Stimulated activated effector memory CD8-positive, alpha-beta T cell treated with anti-CD3 and anti-CD28 coated beads, Interleukin-12 subunit alpha, Interleukin-12 subunit beta, amount 100 ng/mL, for 72 hours (primary cell): ENCODE measurements around the gene TRMT1.
A peak's percentile ranks its signal among the peaks of the same experiment; 100 is the strongest.

Experiments used
- ATAC-seq: fragments of 150-1000 bp; cut with Tn5 transposase; 2 replicates; pipeline ENCODE4 v1.10.0; 2021
- DNase-seq, 2 donors: peaks; one replicate each; pipeline ENCODE4 v3.0.0; 2021 to 2022; ENCODE audit warnings: low spot score in 2 of 2
- H3K27ac Mint-ChIP-seq: one replicate; pipeline ENCODE4 v1.8.0; 2022; ENCODE audit warnings: mild to moderate bottlenecking, mixed read lengths
- H3K36me3 Mint-ChIP-seq: one replicate; pipeline ENCODE4 v1.8.0; 2022; ENCODE audit warnings: mild to moderate bottlenecking, mixed read lengths
- H3K4me1 Mint-ChIP-seq: one replicate; pipeline ENCODE4 v1.8.0; 2022; ENCODE audit warnings: mixed read lengths
- H3K4me3 Mint-ChIP-seq: one replicate; pipeline ENCODE4 v1.8.0; 2022; ENCODE audit warnings: mild to moderate bottlenecking, mixed read lengths
- H3K9me3 Mint-ChIP-seq: one replicate; pipeline ENCODE4 v1.8.0; 2022; ENCODE audit warnings: mixed read lengths

TRMT1 gene

DNA sequence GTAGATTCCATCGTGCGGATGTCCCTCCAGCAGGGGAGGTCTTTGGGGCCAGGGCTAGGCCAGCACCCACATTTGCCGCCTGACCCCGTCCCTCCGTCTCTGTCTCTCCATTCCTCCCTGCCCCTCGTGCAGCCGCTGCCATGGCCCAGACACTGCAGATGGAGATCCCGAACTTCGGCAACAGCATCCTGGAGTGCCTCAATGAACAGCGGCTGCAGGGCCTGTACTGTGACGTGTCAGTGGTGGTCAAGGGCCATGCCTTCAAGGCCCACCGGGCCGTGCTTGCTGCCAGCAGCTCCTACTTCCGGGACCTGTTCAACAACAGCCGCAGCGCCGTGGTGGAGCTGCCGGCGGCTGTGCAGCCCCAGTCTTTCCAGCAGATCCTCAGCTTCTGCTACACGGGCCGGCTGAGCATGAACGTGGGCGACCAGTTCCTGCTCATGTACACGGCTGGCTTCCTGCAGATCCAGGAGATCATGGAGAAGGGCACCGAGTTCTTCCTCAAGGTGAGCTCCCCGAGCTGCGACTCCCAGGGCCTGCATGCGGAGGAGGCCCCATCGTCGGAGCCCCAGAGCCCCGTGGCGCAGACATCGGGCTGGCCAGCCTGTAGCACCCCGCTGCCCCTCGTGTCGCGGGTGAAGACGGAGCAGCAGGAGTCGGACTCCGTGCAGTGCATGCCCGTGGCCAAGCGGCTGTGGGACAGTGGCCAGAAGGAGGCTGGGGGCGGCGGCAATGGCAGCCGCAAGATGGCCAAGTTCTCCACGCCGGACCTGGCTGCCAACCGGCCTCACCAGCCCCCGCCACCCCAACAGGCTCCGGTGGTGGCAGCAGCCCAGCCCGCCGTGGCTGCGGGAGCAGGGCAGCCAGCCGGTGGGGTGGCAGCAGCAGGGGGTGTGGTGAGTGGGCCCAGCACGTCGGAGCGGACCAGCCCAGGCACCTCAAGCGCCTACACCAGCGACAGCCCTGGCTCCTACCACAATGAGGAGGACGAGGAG is 18.8 kb upstream of the TRMT1 start:
- DNase-seq (no peak), ATAC-seq (no peak)
- peaks cover 31% of the 10 kb centered on the region for H3K4me1 Mint-ChIP-seq
- no peak overlapping the region for H3K4me3 Mint-ChIP-seq
- H3K36me3 Mint-ChIP-seq: peaks cover 90% of the 10 kb centered on the region
- H3K27ac Mint-ChIP-seq: no peak overlapping the region
- no peaks in the 10 kb centered on the region for H3K9me3 Mint-ChIP-seq

DNA sequence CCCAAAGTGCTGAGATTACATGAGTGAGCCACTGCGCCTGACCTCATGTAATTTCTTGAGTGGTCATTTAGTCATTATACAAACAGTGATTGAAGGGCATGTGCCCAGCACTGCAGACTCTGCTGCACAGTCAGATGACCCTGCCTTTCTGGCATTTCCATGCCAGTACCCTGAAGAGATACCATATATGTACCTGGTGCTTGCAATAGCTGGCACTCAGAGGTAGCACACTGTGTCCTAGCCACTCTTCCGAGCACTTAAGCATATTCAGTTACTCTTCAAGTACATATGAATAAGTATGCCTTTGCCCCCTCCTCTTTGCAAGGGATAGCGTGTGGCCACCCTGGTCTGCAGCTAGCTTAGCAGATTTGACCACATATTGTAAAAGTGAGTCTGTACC is 18.1 kb upstream of the TRMT1 start:
- no peak for DNase-seq
- Mint-ChIP-seq H3K4me1 (peaks cover 31% of the 10 kb centered on the region), H3K4me3 (no peak overlapping the region), H3K9me3 (no peaks in the 10 kb centered on the region), H3K36me3 (peaks cover 89% of the 10 kb centered on the region), H3K27ac (no peak overlapping the region)
- no peak for ATAC-seq

DNA sequence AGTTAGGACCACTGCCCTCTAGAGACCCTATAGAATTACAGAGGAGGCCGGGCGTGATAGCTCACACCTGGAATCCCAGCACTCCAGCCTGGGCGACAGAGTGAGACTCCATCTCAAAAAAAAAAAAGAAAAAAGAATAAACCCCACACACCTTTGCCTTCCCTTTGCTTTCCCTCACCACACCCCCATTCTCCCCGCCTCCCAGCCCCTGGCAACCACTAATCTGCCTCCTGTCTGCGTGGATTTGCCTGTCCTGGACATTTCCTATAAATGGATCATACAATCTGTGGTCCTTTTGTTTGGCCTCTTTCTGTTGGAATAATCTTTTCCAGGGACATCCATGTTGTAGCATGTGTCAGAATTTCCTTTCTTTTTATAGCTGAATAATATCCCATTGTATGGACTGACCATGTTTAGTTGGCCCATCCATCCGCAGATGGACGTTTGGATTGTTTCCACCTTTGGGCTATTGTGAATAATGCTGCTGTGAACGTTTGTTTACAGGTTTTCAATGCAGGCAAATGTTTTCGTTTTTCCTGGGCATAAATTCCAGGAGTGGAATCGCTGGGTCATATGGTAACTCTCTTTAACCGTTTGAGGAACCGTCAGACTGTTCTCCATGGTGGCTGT is 16.8 kb upstream of the TRMT1 start:
- Mint-ChIP-seq H3K27ac (peak overlapping the region; percentile 90), H3K9me3 (no peaks in the 10 kb centered on the region), H3K4me3 (peak overlapping the region; percentile 70), H3K36me3 (peaks cover 83% of the 10 kb centered on the region), H3K4me1 (peaks cover 41% of the 10 kb centered on the region)
- DNase-seq: no peak
- ATAC-seq: no peak

DNA sequence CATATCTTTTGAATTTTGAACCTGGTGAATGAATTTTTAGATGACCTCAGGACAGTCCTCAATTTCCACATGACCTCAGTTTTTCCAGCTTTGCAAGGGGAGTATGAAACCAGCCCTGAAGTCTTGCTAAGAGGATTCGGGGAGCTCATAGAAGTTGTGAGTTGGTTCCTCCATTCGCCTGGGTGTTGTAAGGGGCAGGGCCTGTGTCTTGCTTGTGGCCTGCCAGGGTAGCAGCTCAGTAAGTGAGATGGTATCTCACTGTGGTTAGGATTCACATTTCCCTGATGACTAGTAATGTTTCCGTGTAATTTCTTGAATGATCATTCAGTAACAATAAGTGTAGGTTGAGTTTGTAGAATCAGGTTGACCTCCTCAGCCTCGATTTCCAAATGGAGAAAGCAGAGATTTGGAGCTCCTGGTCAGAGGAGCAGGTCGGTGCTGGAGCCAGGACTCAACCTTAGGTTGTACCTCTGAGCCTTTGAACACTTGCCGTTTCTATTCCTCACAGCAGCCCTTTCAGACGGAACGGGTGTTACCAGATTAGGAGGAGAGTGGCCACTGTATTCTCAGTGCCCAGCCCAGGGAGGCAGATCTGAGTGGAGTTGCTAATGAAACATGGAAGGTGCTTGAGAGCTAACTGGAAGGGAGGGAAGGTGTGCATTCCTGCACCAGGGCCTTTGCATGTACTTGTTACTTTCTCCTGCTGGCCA is 16.1 kb upstream of the TRMT1 start:
- Mint-ChIP-seq H3K36me3 (peaks cover 83% of the 10 kb centered on the region), H3K27ac (peak overlapping the region; percentile 90), H3K4me1 (peaks cover 48% of the 10 kb centered on the region), H3K4me3 (peak overlapping the region; percentile 70), H3K9me3 (no peaks in the 10 kb centered on the region)
- peak; percentile 41 to 82 for DNase-seq
- peak; percentile 99 for ATAC-seq

DNA sequence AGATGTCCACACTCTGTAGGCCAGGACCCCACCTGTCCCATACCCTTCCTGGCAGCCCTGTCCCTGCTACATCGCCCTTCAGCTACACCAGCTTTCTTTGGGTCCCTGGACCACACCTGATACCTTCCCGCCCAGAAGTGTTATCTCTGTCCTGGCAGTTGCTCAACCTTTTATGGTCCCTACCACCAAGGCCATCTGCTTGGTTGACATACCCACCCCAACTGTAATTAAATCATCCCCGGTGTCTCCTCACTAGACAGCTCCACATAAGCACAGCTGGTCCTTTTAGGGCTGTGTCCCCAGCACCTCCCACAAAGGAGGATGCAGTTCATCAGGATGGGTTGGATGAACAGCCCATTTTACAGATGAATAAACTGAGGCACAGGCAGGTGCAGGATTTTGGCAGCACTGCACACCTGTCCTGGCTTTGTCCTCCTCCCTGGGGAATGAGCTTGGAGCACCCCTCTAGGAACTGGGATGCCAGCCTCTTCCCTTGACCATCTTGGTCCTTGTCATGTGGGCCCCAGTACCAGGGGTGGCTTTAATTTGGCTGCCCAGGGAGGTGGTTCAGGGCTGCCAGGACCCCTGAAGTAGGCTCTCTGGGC is 14.4 kb upstream of the TRMT1 start:
- Mint-ChIP-seq H3K4me1 (peaks cover 50% of the 10 kb centered on the region), H3K9me3 (no peaks in the 10 kb centered on the region), H3K27ac (peak overlapping the region; percentile 90), H3K36me3 (peaks cover 83% of the 10 kb centered on the region), H3K4me3 (peak overlapping the region; percentile 70)
- ATAC-seq (no peak), DNase-seq (no peak)

DNA sequence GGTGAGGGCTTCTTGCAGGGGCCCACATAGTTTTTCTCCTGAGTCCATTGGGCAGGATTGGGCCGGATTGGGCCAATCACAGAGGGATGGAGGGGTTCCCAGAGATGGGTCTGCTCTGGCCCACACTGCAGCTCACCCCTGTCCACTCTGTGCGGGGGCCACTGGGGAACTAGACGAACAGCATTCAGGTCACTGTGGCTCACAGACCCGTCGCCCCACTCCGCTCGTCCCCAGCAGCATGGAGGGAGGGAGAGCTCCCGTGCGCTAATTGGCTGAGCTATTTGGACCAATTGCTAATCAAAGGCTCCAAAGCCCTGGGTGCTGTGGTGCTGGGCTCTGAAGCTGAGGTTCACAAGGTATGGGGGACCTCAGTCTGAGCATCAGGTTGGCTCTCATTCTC is 12.8 kb upstream of the TRMT1 start:
- ATAC-seq (no peak), DNase-seq (no peak)
- Mint-ChIP-seq H3K27ac (peak overlapping the region; percentile 84), H3K4me3 (no peak overlapping the region), H3K9me3 (no peaks in the 10 kb centered on the region), H3K36me3 (peaks cover 87% of the 10 kb centered on the region), H3K4me1 (peaks cover 50% of the 10 kb centered on the region)

GRCh38 chr19:13128583-13128982 is 12.0 kb upstream of the TRMT1 start:
- DNase-seq (no peak), ATAC-seq (no peak)
- Mint-ChIP-seq H3K9me3 (no peaks in the 10 kb centered on the region), H3K4me3 (no peak overlapping the region), H3K4me1 (peaks cover 52% of the 10 kb centered on the region), H3K36me3 (peaks cover 87% of the 10 kb centered on the region), H3K27ac (peak overlapping the region; percentile 84)

DNA sequence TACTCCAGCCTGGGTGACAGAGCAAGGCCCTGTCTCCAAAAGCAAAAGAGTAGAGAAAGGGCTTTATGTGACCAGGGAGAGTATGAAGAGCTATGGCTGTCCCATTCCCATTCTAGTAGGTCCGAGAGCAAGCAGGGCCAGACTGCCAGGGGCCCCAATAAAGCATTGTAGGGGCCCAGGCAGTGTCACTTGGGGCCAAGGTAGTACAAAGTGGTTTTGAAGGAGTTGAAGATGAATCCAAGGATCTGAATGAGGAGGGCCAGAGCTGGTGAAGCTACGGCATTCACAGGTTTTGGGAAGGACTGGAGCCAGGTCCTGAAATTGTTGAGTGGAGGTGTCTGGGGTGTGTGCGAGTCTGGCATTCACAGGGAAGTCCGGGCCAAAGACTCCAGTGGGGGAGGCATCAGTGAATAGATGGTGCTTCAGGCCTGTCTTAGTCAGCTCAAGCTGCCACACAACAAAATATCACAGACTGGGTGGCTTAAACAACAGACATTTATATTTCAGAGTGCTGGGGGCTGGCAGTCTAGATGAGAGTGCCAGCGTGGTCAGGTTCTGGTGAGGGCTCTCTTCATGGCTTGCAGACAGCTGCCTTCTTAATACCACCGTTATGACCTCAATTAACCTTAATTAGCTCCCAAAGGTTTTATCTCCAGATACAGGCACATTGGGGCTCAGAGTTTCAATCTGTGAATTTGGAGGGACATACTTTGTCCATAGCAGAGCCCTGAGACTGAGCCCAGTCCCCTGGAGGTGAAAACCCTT is 11.5 kb upstream of the TRMT1 start:
- Mint-ChIP-seq H3K4me1 (peaks cover 52% of the 10 kb centered on the region), H3K9me3 (no peaks in the 10 kb centered on the region), H3K4me3 (no peak overlapping the region), H3K27ac (peak overlapping the region; percentile 84), H3K36me3 (peaks cover 87% of the 10 kb centered on the region)
- DNase-seq (no peak), ATAC-seq (no peak)

- no peak for DNase-seq
- no peak for ATAC-seq
- H3K4me3 Mint-ChIP-seq: no peak overlapping the region
- H3K27ac Mint-ChIP-seq: no peak overlapping the region
- peaks cover 87% of the 10 kb centered on the region for H3K36me3 Mint-ChIP-seq
- no peaks in the 10 kb centered on the region for H3K9me3 Mint-ChIP-seq
- H3K4me1 Mint-ChIP-seq: peaks cover 52% of the 10 kb centered on the region
Observed at GRCh38 chr19:13127051-13127450, 10.5 kb upstream of the TRMT1 start.

- Mint-ChIP-seq H3K9me3 (no peaks in the 10 kb centered on the region), H3K4me3 (peak overlapping the region; percentile 85), H3K27ac (peak overlapping the region; percentile 95), H3K4me1 (peaks cover 60% of the 10 kb centered on the region), H3K36me3 (peaks cover 82% of the 10 kb centered on the region)
- no peak for ATAC-seq
- no peak for DNase-seq
Observed at GRCh38 chr19:13122980-13123957, 6.7 kb upstream of the TRMT1 start.

- Mint-ChIP-seq H3K4me1 (peaks cover 52% of the 10 kb centered on the region), H3K9me3 (no peaks in the 10 kb centered on the region), H3K36me3 (peaks cover 73% of the 10 kb centered on the region), H3K4me3 (peak overlapping the region; percentile 85), H3K27ac (peak overlapping the region; percentile 95)
- DNase-seq (peak; percentile 25 to 70), ATAC-seq (peak; percentile 44)
Observed at GRCh38 chr19:13122275-13122878, 5.8 kb upstream of the TRMT1 start.

DNA sequence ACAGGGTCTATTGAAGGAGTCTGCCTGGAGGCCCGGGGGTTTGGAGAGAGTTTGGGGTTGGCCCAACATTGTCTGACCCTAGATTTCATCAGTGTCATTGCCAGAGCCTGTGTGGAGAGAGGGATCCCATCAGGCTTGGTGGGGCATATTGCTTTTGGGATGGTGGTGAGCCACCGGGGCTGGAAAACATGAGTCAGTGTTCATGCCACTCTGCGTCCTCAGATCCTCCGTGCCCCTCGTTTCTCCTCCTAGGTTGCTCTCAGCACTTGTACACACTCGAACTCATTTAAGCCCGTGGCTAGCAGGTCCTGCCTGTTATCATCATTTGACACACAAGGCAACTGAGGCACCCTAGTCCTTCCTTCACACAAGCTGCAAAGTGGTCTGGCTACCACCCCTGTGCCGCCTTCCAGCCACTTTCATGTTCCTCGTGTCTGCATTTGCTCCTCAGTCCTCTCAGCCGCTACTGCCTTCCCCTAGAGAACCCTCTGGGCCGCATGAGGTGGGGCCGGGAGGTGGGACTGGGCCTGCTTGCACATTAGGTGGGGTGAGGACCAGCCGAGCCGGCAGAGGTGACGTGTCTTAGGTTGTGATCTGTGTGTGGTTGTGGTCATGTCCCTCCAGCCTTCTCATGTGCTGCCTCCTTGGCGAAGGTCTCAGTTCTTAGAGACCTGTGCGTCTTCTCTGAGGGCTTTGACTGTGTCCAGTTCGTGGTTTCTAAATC is 5.2 kb upstream of the TRMT1 start:
- no peaks in the 10 kb centered on the region for H3K9me3 Mint-ChIP-seq
- peaks cover 68% of the 10 kb centered on the region for H3K36me3 Mint-ChIP-seq
- H3K27ac Mint-ChIP-seq: peak overlapping the region; percentile 95
- DNase-seq (peak; percentile 32 to 73), ATAC-seq (peak; percentile 74)
- H3K4me3 Mint-ChIP-seq: peak overlapping the region; percentile 85
- H3K4me1 Mint-ChIP-seq: peaks cover 54% of the 10 kb centered on the region

- peaks cover 65% of the 10 kb centered on the region for H3K36me3 Mint-ChIP-seq
- no peaks in the 10 kb centered on the region for H3K9me3 Mint-ChIP-seq
- H3K4me1 Mint-ChIP-seq: peaks cover 59% of the 10 kb centered on the region
- H3K27ac Mint-ChIP-seq: peak overlapping the region; percentile 95
- peak; percentile 35 for ATAC-seq
- DNase-seq: no peak
- H3K4me3 Mint-ChIP-seq: peak overlapping the region; percentile 85
Observed at GRCh38 chr19:13120817-13121216, 4.3 kb upstream of the TRMT1 start.
